ENCODE data around the gene SUMO3.

SUMO3 gene

DNA sequence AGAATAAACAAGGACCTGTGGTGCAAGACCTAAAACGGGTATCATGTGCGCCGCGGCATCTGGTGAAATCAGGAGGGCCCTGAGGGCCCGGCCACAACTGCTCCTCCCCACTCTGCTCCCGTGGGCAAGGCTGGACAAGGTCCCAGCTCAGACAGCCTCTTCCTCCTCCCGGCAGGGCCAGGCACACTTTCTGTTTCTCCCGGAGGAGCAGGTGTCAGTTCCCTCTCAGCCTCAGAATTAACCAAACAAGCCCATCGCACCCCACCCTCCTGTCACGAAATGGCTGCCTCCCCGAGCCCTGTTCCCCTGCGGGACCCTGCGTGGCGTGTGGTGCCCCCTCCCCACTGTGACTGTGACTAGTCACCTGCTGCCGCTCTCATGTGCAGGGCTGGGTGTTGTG, 40.4 kb upstream of the SUMO3 start:
- H3K27ac ChIP-seq = no peak overlapping the region

DNA sequence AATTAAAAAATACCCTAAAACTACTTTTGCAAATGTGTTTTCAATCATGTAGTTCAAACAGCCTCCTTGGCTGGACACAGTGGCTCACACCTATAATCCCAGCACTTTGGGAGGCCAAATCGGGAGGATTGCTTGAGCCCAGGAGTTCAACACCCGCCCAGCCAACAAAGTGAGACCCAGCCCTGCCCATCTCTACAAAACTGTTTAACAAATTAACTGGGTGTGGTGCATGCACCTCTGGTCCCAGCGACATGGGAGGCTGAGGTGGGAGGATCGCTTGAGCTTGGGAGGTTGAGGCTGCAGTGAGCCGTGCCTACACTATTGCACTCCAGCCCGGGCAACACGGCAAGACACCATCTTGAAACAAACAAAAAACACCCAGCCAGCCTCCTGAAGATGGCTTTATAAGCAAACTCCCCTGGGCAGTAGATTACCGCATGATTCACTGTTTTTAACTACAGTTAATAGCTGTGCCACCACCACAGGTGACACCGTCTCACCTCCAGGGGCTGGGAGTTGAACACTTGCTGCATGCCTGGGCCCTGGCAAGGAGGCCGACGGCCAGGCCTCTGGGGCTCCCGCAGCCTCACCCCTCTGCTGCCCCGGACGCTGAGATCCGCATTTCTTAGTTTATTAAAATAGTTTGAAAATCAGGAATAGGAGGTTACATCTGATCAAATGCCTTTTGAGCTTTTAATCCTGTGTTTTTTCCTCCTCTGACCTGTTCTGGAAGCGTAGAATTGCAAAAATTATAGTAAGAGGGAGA, 39.4 kb upstream of the SUMO3 start:
- no peak overlapping the region for H3K27ac ChIP-seq
- TF ChIP-seq, protein P1, sequence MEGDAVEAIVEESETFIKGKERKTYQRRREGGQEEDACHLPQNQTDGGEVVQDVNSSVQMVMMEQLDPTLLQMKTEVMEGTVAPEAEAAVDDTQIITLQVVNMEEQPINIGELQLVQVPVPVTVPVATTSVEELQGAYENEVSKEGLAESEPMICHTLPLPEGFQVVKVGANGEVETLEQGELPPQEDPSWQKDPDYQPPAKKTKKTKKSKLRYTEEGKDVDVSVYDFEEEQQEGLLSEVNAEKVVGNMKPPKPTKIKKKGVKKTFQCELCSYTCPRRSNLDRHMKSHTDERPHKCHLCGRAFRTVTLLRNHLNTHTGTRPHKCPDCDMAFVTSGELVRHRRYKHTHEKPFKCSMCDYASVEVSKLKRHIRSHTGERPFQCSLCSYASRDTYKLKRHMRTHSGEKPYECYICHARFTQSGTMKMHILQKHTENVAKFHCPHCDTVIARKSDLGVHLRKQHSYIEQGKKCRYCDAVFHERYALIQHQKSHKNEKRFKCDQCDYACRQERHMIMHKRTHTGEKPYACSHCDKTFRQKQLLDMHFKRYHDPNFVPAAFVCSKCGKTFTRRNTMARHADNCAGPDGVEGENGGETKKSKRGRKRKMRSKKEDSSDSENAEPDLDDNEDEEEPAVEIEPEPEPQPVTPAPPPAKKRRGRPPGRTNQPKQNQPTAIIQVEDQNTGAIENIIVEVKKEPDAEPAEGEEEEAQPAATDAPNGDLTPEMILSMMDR (IDR thresholded peaks at IDR 0.05) = no peak
- no peak for TF ChIP-seq ZFX (IDR thresholded peaks at IDR 0.05; ENCODE audit: borderline replicate concordance)

More for the DNA sequence above, 40.4 kb upstream of the SUMO3 start:
- no peak for TF ChIP-seq ZFX (IDR thresholded peaks at IDR 0.05; ENCODE audit: borderline replicate concordance)
- TF ChIP-seq, protein P1 (IDR thresholded peaks at IDR 0.05) = no peak

DNA sequence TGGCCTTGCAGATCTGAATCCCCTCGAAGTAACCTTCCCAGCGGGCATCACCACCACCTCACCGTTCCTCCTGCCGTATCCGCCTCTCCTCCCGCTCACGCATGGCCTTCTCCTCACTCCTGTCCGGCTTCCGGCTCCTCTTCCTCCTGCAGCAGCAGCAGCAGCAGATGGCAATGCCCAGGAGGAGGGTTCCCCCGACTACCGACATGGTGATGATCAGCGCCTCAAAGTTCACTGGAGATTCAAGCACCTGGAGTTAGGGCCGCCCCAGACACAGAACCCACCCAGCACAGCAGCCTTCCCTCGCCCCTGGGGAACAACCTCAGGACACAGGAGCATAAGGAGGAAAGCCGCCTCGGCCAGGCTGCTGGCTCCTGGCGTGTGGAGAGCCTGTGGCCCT, 38.3 kb upstream of the SUMO3 start:
- TF ChIP-seq ZFX (IDR thresholded peaks at IDR 0.05; ENCODE audit: borderline replicate concordance) = no peak
- TF ChIP-seq, protein P1 (IDR thresholded peaks at IDR 0.05) = no peak
- H3K27ac ChIP-seq = no peak overlapping the region

DNA sequence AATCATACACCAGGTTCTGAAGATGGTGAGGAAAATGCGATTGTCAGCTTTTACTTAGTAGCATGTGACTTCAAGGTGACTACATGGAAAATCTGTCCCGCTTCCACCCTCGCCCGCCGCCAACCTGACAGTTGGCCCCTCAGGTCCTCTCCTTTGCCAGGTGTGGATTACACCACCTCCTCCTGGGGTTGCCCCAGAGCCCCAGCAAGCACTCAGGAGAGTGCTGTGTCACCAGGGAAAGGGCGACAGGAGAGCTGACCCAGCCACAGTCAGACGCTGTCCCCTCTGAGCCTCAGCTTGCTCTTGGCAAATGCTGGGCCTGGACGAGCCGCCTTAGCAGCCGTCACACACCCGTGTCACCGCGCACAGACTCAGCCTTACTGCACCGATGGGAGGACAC, 37.7 kb upstream of the SUMO3 start:
- H3K27ac ChIP-seq = no peak overlapping the region
- TF ChIP-seq, protein P1 (IDR thresholded peaks at IDR 0.05) = no peak
- TF ChIP-seq ZFX (IDR thresholded peaks at IDR 0.05; ENCODE audit: borderline replicate concordance) = no peak

DNA sequence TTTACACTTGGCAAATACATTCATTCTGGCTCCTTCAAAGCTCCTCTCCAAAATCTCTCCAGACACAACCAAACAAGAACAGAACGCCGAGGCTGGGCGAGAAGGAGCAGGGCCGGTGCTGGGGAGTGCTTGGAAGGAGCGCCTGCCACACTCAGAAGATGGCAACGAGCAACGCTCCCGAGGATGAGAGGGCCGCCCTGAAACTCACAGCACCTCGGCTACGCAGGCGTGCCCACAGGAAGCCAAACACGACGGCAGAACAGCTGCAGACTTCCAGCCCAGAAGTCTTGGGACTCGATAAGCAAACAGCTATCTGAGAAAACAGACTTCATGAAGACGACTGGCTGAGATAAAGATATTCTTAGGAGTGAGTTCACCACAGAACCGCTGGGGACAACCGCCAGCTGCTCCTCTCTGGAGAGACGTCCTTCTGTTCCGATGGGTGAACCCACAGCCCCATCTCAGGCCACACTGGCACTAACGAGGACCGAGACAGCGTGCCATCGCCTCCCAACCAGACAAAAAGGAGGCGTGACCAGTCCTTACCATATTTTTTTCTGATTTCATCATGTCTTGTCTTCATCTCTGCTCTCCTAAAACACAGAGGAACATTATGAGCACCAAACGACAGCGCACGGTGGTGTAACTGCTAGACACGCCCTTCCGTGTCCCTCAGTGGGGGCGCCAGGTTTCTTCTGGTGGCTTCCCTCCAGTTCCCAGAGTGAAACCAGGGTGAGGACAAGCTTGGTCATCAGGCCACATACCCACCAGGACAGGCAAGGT, 37.0 kb upstream of the SUMO3 start:
- no peak overlapping the region for H3K27ac ChIP-seq
- no peak for TF ChIP-seq ZFX (IDR thresholded peaks at IDR 0.05; ENCODE audit: borderline replicate concordance)
- TF ChIP-seq, protein P1 (IDR thresholded peaks at IDR 0.05) = no peak

DNA sequence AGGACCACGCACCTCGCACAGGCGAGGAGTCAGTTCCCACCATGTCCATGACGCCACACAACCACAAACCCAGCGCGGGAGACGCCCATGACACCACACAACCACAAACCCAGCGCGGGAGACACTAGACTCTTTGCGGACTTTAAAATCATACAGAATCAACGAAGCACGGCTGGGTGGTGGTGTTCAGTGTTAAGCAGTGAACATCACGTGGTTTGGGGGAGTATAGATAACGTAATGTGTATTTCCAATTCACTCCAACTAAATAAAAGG, 36.5 kb upstream of the SUMO3 start:
- no peak overlapping the region for H3K27ac ChIP-seq
- TF ChIP-seq, protein P1 (IDR thresholded peaks at IDR 0.05) = no peak
- no peak for TF ChIP-seq ZFX (IDR thresholded peaks at IDR 0.05; ENCODE audit: borderline replicate concordance)

All from 22Rv1 (cell line).